GM21786 (cell line): ENCODE data around the gene PAPSS2.
"Not testable (repeated sequence)": the region's sequence is repeated elsewhere in the genome, so short reads cannot be mapped to it uniquely, and the experiment has no call there.

Source experiments
- ATAC-seq: cut with Tn5 transposase; IDR thresholded peaks from one replicate; pipeline ENCODE4 v1.9.1; 2021; ENCODE audit not compliant: unreplicated experiment

Gene PAPSS2

DNA sequence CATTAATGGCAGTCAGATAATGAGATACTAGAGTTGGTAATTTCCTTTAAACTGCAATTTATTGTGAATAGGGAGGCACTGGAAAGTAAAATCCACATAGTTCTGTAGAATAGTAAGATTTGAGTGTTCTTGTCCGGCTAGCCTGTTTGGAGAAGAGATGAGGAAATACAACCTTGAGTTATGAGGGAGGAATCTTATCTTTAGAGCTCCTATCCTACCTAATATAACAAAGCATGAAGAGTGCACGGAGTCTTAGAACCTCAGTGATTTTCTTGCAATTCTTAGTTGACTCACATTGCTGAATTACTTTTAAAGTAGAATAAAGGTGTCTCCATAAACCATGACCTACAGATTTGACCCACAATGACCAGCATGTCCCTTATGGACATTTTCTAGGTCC, 84.9 kb downstream of the PAPSS2 start:
- ATAC-seq, result no peak

- no peak for ATAC-seq
These were observed 87.2 kb downstream of the PAPSS2 start for GRCh38 chr10:87746911-87747310.

DNA sequence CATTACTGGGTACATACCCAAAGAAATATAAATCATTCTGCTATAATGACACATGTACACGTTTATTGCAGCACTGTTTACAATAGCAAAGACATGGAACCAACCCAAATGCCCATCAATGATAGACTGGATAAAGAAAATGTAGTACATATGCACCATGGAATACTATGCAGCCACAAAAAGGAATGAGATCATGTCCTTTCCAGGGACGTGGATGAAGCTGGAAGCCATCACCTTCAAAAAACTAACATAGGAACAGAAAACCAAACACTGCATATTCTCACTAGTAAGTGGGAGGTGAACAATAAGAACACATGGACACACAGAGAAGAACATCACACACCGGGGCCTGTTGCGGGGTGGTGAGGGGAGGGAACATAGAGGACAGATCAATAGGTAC, 88.6 kb downstream of the PAPSS2 start:
- ATAC-seq, result not testable (repeated sequence)

DNA sequence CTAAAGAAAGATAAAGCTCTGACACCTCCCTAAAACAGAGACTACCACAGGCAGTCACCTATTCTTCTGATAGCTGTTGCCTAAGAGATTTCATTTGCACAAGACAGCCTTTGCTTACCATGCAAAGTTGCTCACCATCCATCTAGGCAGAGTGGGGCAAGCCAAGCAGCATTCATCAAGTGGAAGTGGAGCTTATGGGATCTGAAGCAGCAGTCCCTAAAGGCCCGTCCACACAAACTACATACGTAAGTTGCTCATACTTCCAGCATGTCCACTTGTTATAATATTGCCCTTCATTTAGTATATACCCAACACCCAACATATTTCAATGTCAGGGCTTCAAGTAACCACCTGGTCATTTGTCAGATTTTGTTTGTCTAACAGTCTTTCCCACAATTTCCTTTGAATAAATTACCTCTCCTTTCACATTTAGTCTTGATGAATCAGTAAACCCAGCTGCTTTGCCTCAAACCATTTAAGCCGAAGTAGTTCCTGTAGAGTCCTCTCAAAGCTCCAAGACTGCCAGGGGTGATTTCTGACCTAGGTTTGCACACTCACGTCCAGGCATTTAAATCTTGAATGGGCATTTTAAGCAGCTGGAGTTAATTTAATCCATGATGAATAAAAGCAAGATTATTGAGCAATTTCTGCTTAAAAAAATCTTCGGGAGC, 90.5 kb downstream of the PAPSS2 start:
- ATAC-seq, result no peak

DNA sequence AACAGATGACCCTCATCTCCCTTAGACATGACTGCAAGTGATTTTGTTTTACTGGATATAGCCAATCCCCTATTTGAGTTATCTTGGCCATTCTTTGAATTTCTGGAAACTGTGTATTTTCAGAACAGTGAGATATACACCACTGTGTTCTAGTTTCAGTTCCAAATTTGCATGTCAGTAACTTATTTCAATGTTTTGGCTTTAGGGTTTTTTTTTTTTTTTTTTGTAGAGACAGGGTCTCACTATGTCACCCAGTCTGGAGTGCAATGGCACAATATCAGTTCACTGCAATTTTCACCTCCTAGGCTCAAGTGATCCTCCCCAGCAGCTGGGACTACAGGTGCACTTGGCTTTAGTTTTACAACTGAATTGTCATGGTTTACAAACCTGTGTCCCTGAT, 91.1 kb downstream of the PAPSS2 start:
- peak; percentile 63 for ATAC-seq

GRCh38 chr10:87751274-87751673, 91.6 kb downstream of the PAPSS2 start:
- ATAC-seq, result no peak

GRCh38 chr10:87752566-87752965, 92.9 kb downstream of the PAPSS2 start:
- no peak for ATAC-seq

- ATAC-seq, result no peak
These were observed 94.6 kb downstream of the PAPSS2 start for GRCh38 chr10:87753995-87754866.

DNA sequence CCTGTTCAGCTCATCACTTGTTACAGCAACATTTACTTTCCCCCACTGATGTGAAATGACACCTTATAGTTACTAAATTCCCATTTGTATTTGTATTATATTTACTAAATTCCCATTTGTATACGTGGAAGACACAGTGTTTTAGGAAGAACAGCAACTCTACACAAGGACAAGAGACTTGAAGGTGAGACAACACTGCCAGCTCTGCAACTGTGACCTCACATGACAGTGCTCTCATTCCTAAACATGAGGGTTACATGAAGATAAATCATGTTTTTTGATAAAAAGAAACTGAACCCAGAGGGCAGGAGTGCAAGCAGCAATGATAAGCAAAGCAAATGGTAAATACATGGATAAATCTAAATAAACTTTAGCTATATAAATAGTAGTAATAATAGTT, 98.0 kb downstream of the PAPSS2 start:
- no peak for ATAC-seq

DNA sequence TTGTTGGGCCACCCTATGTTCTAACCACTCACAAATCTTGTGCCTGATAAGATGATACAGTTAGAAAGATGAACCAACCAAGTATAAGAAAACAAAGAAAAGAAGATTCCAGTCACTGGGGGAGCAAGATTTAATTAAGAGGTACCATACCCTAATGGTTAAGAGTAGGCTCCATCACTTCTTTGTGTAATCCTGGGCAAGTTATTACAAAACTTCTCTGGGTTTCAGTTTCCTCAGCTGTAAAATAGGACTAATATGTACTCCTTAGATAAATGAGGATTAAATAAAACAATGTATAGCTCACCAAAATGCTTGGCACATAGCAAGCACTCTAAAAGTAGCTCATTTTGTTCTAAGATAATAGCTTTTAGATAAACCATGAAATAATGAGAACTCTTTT, 99.9 kb downstream of the PAPSS2 start:
- no peak for ATAC-seq

- no peak for ATAC-seq
These were observed 100.7 kb downstream of the PAPSS2 start for GRCh38 chr10:87760195-87760905.

DNA sequence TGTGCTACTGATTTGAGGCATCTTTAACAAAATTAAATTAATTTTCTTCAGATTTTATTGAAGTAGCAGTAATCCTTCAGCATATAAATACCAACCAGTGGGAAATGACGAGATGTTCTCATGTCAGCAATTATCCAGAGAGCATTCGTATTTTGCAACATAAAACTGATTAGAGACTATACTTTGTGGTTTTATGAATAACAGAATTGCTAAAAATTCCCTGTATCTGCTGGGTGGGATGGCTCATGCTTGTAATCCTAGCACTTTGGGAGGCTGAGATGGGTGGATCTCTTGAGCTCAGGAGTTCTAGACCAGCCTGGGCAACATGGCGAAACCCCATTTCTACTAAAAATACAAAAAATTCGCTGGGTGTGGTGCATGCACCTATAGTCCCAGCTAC, 101.5 kb downstream of the PAPSS2 start:
- no peak for ATAC-seq

DNA sequence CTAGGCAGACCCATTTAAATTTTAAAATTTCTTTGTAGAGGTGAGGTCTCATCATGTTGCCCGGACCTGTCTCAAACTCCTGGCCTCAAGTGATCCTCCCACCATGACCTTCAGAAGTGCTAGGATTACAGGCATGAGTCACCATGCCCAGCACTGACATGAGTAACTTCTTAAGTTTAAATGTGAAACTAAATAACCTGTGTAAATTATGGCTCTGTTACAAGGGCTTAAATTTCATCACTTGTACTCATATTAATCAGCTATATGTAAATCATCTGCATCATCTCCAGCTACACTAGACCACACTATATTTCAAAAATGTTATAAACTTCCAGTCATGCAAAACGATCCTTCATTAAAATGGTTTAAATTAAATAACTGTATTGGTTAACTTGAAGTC, 102.2 kb downstream of the PAPSS2 start:
- no peak for ATAC-seq

DNA sequence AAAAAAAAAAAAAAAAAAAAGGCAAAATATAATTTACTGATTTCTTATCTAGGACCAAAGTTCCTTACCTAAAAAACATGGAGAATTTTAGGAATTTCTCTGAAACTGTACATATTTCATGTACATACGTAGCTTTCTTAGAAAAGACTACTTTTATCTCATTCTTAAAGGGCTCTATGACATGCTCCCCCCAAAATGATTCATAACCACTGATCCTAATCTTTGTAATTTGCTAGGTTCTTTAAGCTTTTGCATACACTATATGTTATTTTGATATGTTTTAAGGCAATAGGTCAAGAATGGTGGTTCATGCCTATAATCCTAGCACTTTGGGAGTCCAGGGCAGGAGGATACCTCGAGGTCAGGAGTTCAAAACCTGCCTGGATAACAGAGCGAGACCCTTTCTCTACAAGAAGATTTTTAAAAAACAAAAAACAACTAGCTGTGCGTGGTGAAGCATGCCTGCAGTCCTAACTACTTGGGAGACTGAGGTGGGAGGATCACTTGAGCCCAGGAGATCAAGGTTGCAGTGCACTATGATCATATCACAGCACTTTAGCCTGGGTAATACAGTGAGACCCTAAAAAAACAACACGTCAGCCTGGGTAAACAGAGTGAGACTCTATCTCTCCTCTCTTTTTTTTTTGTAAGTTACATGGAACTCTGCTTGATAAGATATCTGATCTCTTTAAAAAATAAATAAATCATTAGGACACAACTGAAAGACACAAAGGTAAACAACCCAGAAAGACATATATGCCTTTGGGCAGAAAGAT, 103.6 kb downstream of the PAPSS2 start:
- ATAC-seq, result no peak

DNA sequence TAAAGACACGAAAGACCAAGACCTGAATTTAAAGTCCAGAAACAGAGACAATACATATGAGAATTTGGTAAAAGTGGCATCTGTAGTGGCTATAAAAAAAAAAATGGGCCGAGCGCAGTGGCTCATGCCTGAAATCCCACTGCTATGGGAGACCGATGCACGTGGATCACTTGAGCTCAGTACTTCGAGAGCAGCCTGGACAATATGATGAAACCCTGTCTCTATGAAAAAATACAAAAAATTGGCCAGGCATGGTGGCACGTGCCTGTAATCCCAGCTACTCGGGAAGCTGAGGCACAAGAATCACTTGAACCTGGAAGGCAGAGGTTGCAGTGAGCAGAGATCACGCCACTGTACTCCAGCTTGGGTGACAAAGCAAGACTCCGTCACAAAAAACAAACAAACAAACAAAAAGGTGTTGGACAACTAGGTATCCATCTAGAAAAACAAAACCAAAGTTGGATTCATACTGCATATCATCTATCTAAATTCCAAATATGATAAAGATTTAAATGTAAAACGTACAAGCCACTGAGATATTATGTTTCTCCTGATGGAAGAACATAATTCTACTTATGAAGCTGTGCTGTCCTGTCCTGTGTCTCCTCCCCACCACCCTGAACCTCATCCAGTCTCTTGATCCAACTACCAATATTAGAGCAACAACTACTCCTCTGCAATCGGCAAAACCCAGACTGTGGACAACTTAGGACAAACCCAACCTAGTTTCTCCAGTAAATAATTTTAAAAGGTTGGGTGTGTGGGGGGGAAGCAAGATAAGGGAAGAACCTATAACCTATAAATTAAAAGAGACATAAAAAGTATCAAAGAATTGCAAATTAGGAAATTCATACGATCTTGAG, 104.6 kb downstream of the PAPSS2 start:
- no peak for ATAC-seq

- ATAC-seq, result no peak
These were observed 106.1 kb downstream of the PAPSS2 start for GRCh38 chr10:87765666-87766376.

DNA sequence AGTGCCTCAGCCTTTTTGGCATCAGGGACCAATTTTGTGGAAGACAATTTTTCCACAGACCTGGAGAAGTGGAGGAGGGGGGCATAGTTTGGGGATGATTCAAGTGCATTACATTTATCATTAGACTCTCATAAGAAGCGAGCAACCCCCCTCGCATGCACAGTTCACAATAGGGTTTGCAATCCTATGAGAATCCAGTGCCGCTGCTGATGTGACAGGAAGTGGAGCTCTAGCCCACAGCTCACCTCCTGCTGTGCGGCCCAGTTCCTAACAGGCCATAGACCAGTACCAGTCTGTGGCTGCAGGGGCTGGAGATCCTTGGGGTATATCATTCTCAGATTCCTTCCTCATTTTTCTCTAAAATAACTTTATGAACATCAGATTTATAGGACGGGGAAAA, 107.6 kb downstream of the PAPSS2 start:
- no peak for ATAC-seq

- ATAC-seq, result no peak
These were observed 112.3 kb downstream of the PAPSS2 start for GRCh38 chr10:87771871-87772500.

DNA sequence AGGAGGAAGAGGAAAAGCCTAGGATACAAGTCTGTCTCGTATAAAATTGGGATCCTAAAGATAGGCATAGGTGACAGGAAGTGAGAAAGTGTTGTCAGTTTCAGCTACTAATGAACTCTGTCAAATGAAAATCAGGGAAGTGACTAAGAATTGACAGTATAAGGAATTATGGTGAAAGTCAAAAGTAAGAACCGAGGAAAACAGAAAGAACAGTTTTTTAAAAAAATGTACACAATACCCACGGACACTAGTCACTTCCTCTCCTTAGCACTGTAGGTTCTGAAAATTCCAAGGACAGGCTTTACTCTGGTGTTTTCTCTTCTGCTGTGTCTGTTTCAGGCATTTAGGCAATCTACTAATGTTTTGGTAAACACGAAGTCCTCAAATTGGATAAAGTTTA, 116.1 kb downstream of the PAPSS2 start:
- ATAC-seq, result no peak
